CD14-positive monocyte (primary cell): ENCODE results near the gene ISG20. TPM values are rescaled to one million over a fixed set of nuclear protein-coding genes. Genes with fewer than 3 reads are reported as not detected.

ENCODE experiments used
- DNase-seq, 3 donors: peaks; one replicate each; pipeline ENCODE4 v3.0.0-alpha.2; 2011 to 2022
- H2AFZ ChIP-seq: 2 replicates; pipeline ENCODE4 v1.6.0; 2012; ENCODE audit warnings: mild to moderate bottlenecking, low read depth, low read length, inconsistent platforms; ENCODE audit not compliant: insufficient read depth, poor library complexity, severe bottlenecking
- H3K27ac ChIP-seq, 2 donors: 1 replicate in 1 of 2; 2 replicates in 1 of 2; pipeline ENCODE4 v1.5.1; 2012 to 2013; ENCODE audit warnings: low read length in 2 of 2, control low read depth in 1 of 2, inconsistent platforms in 1 of 2, low read depth in 1 of 2, mild to moderate bottlenecking in 1 of 2
- H3K27me3 ChIP-seq, 2 donors: one replicate each; pipeline versions ENCODE4 v1.6.0 to v1.6.1; 2011 to 2013; ENCODE audit warnings: low read length in 2 of 2; ENCODE audit not compliant: control insufficient read depth in 2 of 2, insufficient read depth in 2 of 2
- H3K36me3 ChIP-seq, 2 donors: replicated peaks in 1 of 2; 1 replicate in 1 of 2; 2 replicates in 1 of 2; pipeline versions ENCODE4 v1.5.1 to v1.6.1; 2012 to 2013; ENCODE audit warnings: low read length in 2 of 2, control low read depth in 1 of 2, inconsistent platforms in 1 of 2, mild to moderate bottlenecking in 1 of 2; ENCODE audit not compliant: insufficient read depth in 2 of 2, control insufficient read depth in 1 of 2
- H3K4me1 ChIP-seq, 2 donors: 1 replicate in 1 of 2; 2 replicates in 1 of 2; pipeline versions ENCODE4 v1.5.1 to v1.6.1; 2012 to 2013; ENCODE audit warnings: low read length in 2 of 2, control low read depth in 1 of 2, inconsistent platforms in 1 of 2, mild to moderate bottlenecking in 1 of 2, moderate library complexity in 1 of 2; ENCODE audit not compliant: insufficient read depth in 2 of 2, control insufficient read depth in 1 of 2
- H3K4me2 ChIP-seq: replicated peaks from 2 replicates; pipeline ENCODE3; 2012; ENCODE audit warnings: low read length, moderate library complexity, mild to moderate bottlenecking; ENCODE audit not compliant: poor library complexity, severe bottlenecking; ENCODE audit errors: extremely low read depth
- H3K4me3 ChIP-seq, 3 experiments: fragments of 200-600 bp in 1 of 3; sonication (generic) in 1 of 3; replicated peaks in 1 of 3; 1 replicate in 2 of 3; 2 replicates in 1 of 3; pipeline ENCODE4 v1.5.1; 2011 to 2013; ENCODE audit warnings: low read length in 3 of 3, mild to moderate bottlenecking in 3 of 3, control low read depth in 2 of 3, low read depth in 2 of 3, inconsistent platforms in 1 of 3, moderate library complexity in 1 of 3
- H3K79me2 ChIP-seq: 2 replicates; pipeline ENCODE4 v1.6.0; 2012; ENCODE audit warnings: mild to moderate bottlenecking, control low read depth, inconsistent platforms, low read length, moderate library complexity; ENCODE audit not compliant: insufficient read depth
- H3K9ac ChIP-seq: 2 replicates; pipeline ENCODE4 v1.6.0; 2017; ENCODE audit warnings: low read length, mild to moderate bottlenecking; ENCODE audit not compliant: insufficient read depth, poor library complexity, severe bottlenecking
- H3K9me3 ChIP-seq, 2 donors: replicated peaks in 1 of 2; 1 replicate in 1 of 2; 2 replicates in 1 of 2; pipeline versions ENCODE4 v1.5.1 to v1.6.1; 2012 to 2013; ENCODE audit warnings: low read length in 2 of 2, control low read depth in 1 of 2; ENCODE audit not compliant: control insufficient read depth in 1 of 2, insufficient read depth in 1 of 2
- H4K20me1 ChIP-seq: 2 replicates; pipeline ENCODE4 v1.6.0; 2012; ENCODE audit warnings: mild to moderate bottlenecking, low read length, control low read depth, moderate library complexity; ENCODE audit not compliant: insufficient read depth
- H3K27ac Mint-ChIP-seq, 7 donors: one replicate each; pipeline ENCODE4 v1.8.0; 2020; ENCODE audit warnings: mild to moderate bottlenecking in 7 of 7, mixed read lengths in 7 of 7, moderate library complexity in 6 of 7, inconsistent platforms in 2 of 7
- H3K27me3 Mint-ChIP-seq, 3 donors: one replicate each; pipeline ENCODE4 v1.8.0; 2021 to 2022; ENCODE audit warnings: low read depth in 3 of 3, mild to moderate bottlenecking in 3 of 3, mixed read lengths in 3 of 3, moderate library complexity in 3 of 3, inconsistent platforms in 1 of 3
- H3K36me3 Mint-ChIP-seq, 2 donors: one replicate each; pipeline ENCODE4 v1.8.0; 2020; ENCODE audit warnings: mixed read lengths in 2 of 2, inconsistent platforms in 1 of 2, mild to moderate bottlenecking in 1 of 2
- H3K4me1 Mint-ChIP-seq: one replicate; pipeline ENCODE4 v1.8.0; 2020; ENCODE audit warnings: mild to moderate bottlenecking, mixed read lengths
- H3K4me3 Mint-ChIP-seq, 2 donors: one replicate each; pipeline ENCODE4 v1.8.0; 2020; ENCODE audit warnings: mild to moderate bottlenecking in 2 of 2, mixed read lengths in 2 of 2, moderate library complexity in 1 of 2
- H3K9me3 Mint-ChIP-seq, 7 donors: one replicate each; pipeline ENCODE4 v1.8.0; 2020 to 2022; ENCODE audit warnings: mixed read lengths in 7 of 7, mild to moderate bottlenecking in 6 of 7, moderate library complexity in 6 of 7, inconsistent platforms in 2 of 7
- CTCF ChIP-seq: fragments of 200-600 bp; IDR thresholded peaks from one replicate; pipeline ENCODE4 v1.8.0; 2022; ENCODE audit warnings: antibody characterized with exemption, mild to moderate bottlenecking
- WGBS: methylation state at CpG from one replicate; pipeline ENCODE4 v1.1.5; 2013; ENCODE audit warnings: missing lambda C conversion rate; ENCODE audit not compliant: insufficient coverage; 5-methylcytosine and 5-hydroxymethylcytosine counted together
- intact Hi-C, 2 donors: fragments of 100-400 bp; cut with micrococcal nuclease; formaldehyde crosslinking; loops; one replicate each; pipeline versions ENCODE4 v1.15.0 to v1.15.1; 2023
- polyA plus RNA-seq, 3 donors: library from polyadenylated mRNA; depleted of rRNA in 1 of 3; unstranded in 2 of 3; stranded (reverse) in 1 of 3; fragments of 300-500 nt in 2 of 3; fragments of >200 nt in 1 of 3; fragmentation: Illumina TruSeq in 2 of 3; gene quantifications; 1 replicate in 2 of 3; 2 replicates in 1 of 3; pipeline ENCODE4 v1.2.3, GENCODE V29; 2012 to 2021

ISG20 gene
- polyA plus RNA-seq, 3 donors = 15.6 to 29.3 (median 25.1) TPM

GRCh38 chr15:88617031-88617722 is 21.6 kb upstream of the ISG20 start:
- Mint-ChIP-seq H3K4me1 (peaks cover 17% of the 10 kb centered on the region), H3K9me3 (no peaks in the 10 kb centered on the region), H3K27me3 (peaks cover 3 to 14% (median 13%) of the 10 kb centered on the region in 3 donors), H3K27ac (no peak overlapping the region), H3K4me3 (peak overlapping the region in 1 of 2 donors; percentile 21), H3K36me3 (no peaks in the 10 kb centered on the region)
- no peaks in the 10 kb centered on the region for H4K20me1 ChIP-seq
- H3K4me2 ChIP-seq = no peak overlapping the region
- no peaks in the 10 kb centered on the region for H3K36me3 ChIP-seq
- intact Hi-C loops = no loop called here
- no peak for TF ChIP-seq CTCF
- H2AFZ ChIP-seq = no peak overlapping the region
- H3K9me3 ChIP-seq = no peaks in the 10 kb centered on the region
- H3K4me3 ChIP-seq = no peak overlapping the region
- peaks cover 0 to 6% of the 10 kb centered on the region in 2 donors for H3K27me3 ChIP-seq
- H3K27ac ChIP-seq = no peak overlapping the region
- H3K4me1 ChIP-seq = peaks cover 14 to 17% of the 10 kb centered on the region in 2 donors
- 90% methylated on average over 5 of the region's 10 CpGs for WGBS
- no peak for DNase-seq
- peaks cover 9% of the 10 kb centered on the region for H3K79me2 ChIP-seq
- H3K9ac ChIP-seq = no peak overlapping the region

DNA sequence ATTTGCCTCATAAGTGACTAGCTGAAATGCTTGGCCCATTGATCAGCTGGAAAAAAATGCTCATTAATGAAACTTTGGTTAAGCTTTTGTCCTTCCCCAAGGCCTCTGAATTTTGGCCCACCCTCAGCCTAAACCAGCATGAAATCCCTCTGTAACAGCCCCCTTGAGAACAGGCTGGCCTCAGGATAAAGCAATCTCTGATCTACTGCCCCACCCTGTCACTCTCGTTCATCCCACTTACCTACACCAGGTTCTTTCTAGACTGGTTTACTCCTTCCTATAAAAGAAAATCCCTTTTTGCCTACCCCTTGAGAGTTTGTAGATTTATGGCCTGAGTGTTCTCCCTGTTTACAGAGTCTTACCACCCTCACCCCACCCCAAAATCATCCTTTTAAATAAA is 21.0 kb upstream of the ISG20 start:
- TF ChIP-seq CTCF = no peak
- peaks cover 0 to 6% of the 10 kb centered on the region in 2 donors for H3K27me3 ChIP-seq
- Mint-ChIP-seq H3K27me3 (peaks cover 3 to 14% (median 13%) of the 10 kb centered on the region in 3 donors), H3K9me3 (no peaks in the 10 kb centered on the region), H3K4me1 (peaks cover 23% of the 10 kb centered on the region), H3K36me3 (no peaks in the 10 kb centered on the region), H3K27ac (no peak overlapping the region), H3K4me3 (no peak overlapping the region)
- no peaks in the 10 kb centered on the region for H4K20me1 ChIP-seq
- intact Hi-C loops = no loop called here
- H3K9me3 ChIP-seq = no peaks in the 10 kb centered on the region
- peaks cover 20 to 23% of the 10 kb centered on the region in 2 donors for H3K4me1 ChIP-seq
- H3K36me3 ChIP-seq = no peaks in the 10 kb centered on the region
- WGBS = no CpG with 5 or more reads among the region's 1 CpG
- H3K27ac ChIP-seq = no peak overlapping the region
- peaks cover 15% of the 10 kb centered on the region for H3K79me2 ChIP-seq
- H3K4me3 ChIP-seq = no peak overlapping the region
- H3K4me2 ChIP-seq = no peak overlapping the region
- no peak overlapping the region for H2AFZ ChIP-seq
- DNase-seq = no peak
- no peak overlapping the region for H3K9ac ChIP-seq
